ENCODE measurements around the gene DELE1.
A peak's percentile ranks its signal among the peaks of the same experiment; 100 is the strongest.

DELE1 gene

GRCh38 chr5:141958546-141959172 is 35.0 kb downstream of the DELE1 start:
- no peak for DNase-seq

- peak in 1 of 2 experiments; percentile 6 for DNase-seq
Measured at GRCh38 chr5:141960018-141960417, 36.3 kb downstream of the DELE1 start.

DNA sequence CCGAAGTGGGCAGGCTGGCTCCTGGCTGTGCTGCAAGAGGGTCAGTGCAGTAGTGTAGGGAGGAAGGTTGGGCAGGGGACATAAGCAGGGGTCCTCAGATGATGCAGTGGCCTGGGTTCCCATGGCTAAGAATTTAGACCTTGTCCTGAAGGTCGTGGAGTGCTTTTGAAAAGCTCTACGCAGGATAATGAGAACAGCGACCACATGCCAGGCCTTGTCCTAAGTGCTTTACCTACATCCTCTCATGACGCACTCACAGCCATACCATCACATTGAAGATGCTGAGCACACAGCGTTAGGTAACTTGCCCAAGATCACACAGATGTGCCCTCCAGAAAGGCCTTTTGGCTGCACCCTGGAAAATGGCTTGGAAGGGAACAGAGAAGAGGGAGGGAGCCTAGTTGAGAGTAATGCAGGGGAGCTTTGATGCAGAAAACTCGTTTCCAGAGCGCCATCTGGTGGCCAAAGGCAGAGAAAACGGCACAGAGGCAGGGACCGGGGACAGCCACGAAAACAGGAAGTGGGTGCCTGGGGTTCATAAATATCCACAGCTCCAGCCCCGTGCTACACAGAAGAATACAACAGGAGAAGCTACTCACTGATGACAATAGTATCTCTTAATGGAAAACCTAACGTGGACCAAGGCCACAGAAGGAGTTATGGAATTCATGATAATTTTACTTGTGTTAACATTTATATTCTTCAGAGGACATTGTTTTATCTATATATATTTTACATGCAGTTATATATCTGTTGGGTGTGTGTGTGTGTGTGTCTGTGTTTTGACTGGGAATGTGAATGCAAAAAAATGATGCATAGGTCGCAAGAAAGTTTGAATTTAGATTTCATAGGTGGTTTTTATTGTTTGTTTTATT is 37.0 kb downstream of the DELE1 start:
- DNase-seq: peak; percentile 80 to 93

GRCh38 chr5:141961466-141961865 is 37.8 kb downstream of the DELE1 start:
- DNase-seq: no peak

DNA sequence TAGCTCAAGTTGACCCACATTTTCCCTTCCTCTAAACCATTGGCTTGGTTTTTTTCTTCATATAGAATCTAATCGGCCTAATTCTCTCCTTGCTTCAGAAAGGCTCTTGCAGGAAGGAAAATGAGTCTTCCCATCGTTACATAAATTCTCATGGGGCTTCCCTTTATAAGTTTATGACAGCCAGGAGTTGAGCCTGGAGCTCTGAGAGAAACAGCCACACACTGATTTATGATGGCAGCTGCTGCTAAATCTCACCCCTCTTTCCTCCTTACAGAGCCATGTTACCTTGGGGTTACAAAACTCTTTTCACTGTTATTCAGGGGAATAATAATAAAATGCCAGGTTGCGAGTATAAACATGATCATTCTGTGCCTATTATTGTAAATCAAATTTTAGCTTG is 40.0 kb downstream of the DELE1 start:
- DNase-seq: no peak

DNA sequence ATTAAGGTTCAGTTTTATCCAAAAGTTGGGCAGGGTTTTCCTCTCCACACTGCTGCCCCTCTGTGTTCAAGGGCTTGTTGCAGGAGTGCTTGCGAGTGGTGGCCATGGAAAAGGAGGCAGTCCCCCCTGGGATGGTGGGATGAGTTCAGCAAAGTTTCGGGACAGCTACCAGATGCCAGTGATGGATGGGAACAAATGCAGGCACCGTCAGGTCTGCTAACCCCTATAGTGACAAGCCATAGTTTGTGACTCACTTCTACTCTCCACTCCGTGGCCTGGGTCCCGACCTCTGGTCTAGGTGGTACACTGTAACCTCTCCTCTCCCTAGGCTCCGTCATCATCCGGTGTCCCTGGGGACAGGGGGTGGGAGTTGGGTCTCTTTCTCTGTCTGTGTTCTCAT is 41.4 kb downstream of the DELE1 start:
- no peak for DNase-seq

DNA sequence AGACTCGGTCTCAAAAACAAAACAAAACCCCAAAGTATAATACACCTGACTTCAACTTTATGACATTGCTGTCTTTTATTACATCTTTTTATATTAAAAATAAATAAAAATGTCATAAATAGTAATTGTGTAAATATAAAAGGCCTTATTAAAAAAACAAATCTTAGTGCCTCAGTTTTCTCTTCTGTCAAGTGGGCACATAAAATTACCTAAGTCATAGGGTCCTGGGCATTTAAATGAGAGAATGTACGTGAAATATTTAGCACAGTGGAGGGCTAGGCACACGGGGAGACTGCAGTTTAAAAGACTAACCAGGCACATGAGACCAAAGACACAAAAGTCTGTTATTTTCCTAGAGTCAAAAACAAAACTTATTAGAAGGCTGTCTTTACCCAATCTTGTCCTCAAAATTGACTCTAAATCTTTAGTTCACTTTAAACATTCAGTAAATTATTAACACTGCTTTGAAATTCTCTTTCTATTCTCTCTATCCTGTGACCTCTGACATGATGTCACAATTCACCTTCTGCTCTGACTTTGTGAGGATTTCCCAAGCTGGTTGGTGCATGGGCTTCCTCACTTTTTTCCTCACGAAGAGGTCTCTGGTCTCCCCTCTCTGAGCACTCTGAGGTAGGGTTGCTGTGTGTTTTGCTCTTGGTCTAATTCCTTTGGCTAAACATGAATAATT is 42.7 kb downstream of the DELE1 start:
- no peak for DNase-seq

DNA sequence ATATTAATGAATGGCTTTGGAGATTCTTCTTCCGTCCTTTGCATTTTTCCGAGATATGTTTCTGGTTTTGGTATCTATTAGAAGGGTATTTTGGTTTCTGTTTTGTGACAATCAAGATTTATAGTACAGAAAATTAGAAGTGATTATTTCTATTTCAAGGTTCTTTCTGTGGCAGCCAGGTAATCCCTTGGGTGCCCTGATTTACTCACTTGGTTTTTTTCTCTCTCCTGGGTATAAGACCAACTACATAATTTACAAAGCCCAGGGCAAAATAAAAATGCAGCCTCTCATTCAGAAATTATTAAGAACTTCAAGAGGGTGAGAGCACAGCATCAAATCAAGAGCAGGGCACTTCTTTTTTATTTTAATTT is 43.3 kb downstream of the DELE1 start:
- DNase-seq: no peak

DNA sequence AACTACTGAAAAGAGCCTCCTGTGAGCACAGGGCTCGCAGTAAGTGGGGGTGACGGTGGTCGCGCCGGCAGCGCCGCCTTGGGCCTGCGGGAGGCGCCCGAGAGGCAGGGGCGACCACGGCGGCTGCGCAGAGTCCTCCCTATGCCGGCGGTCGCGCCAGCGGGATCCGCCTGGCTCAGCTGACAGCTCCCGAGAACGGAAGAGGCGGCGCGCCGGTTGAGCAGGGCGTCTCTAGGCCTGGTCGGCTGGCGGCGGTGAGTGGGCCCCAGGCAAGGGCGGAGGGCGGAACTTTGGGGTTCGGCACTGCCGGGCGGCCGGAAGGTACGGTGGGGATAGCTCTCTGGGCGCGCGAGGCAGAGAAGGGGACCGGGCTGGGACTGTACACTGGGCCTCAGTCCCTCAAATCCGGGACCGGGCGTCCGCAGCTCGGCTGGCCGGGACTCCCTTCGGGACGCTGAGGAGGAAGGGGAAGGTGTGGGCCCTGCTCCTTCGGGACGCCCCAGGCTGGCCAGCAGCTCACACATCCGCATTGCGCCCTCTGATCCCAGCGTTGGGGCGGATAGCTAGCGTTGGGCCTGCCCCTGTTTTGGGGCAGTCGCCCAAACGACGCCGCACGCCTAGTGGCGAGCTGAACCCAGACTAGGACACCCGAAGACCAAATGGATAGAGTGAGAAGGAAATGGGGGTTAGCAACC is 45.4 kb downstream of the DELE1 start, which contains the start of gene RNF14:
RNF14 (plus strand) TSS at position 192 of the 695 bp plus-strand sequence. CDS start 4,484 bp downstream, outside the sequence.
- peak; percentile 71 to 95 for DNase-seq

DNA sequence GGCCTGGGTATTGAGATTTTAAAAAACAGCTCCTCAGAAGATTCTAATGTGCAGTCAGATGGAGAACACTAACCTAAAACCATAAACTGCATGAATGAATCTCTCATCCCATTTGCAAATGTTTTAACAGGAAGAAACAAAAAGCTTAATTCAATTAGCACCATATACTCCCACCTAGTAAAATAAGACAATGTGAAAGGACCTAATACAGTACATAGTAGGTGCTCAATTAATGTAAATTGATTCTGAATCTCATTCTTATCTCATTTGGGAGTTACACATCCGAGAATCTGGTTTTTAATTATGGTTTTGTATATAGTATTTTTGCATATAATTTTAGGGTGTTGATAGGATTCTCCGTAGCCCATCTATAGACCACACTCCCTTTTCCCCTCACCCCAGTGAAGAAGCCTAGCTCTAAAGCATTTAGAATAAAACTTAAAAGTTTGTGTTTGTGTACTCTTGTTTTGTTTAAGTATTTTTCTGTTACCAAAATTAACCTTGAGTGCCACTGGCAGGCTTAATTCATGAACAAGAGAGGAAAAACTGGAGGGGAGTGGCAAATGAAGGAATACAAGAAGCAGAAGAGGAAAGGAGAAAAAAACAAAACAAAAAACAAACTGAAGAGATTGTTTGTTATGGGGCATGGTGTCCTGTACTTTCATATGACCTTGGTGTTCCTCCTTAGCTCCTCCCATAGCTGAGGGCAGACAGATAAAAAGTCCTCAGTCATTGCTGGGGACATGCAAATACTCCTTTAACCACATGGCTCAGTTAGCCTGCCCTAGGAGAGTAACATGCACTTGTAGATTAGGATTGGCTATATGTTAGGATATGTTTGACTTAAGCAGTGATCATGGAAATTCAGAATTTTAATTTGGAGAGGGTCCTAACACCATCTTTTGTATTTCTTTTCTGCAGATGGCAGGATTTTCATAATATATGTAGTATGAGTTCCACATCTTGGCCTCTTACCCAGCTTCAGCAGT is 46.4 kb downstream of the DELE1 start:
- DNase-seq: peak; percentile 91 to 92

- no peak for DNase-seq
Measured at GRCh38 chr5:141973871-141974595, 50.4 kb downstream of the DELE1 start.

GRCh38 chr5:141976176-141976575 is 52.5 kb downstream of the DELE1 start:
- no peak for DNase-seq

GRCh38 chr5:141978389-141978788 is 54.7 kb downstream of the DELE1 start:
- DNase-seq: no peak

GRCh38 chr5:141982626-141983025 is 59.0 kb downstream of the DELE1 start:
- DNase-seq: no peak

DNA sequence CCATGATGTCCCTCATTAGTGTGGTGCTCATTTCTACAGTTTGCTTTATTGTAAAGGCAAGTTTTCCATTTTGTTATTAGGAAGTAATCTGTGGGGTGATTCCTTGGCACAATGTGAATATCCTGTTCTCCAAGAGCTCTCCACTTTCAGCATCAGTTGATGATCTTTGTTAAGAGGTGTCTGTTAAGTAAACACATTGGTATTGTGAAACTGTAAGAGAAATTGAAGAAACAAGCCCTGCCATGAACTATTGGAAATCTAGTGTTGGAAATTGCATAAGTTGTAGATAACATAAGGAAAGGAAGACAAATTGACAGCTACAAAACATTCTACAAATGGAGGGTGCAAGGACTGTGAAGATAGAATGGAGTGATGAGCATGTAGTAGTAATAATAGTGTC is 62.4 kb downstream of the DELE1 start:
- DNase-seq: no peak

DNA sequence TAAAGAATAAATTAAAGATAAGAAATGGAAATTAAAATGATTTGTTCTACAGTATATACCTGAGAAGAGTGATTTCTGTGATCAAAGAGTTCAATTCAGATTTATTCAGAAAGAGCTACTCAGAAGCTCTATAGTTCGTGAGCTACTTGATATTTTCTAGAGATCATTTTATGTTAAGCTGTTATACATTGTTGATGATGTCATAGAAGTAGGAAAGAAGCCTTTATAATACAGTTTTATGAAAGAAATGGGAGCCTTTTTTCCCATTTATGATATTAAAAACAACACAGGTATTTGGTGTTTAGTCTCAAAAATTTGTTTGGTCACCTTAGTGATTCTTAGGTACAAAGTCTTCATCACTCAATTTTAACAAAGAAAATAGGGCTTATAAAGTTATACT is 66.0 kb downstream of the DELE1 start:
- no peak for DNase-seq

All from NCI-H526 (cell line).